Epithelial cell of esophagus (primary cell): ENCODE data around the gene C1QTNF7.
A peak's percentile ranks its signal among the peaks of the same experiment; 100 is the strongest.

Experiments
- DNase-seq: peaks from one replicate; pipeline ENCODE4 v3.0.0; 2010; ENCODE audit warnings: low read depth
- H3K4me3 ChIP-seq: 2 replicates; pipeline ENCODE4 v1.5.1; 2011; ENCODE audit warnings: mild to moderate bottlenecking, low read length, control low read depth
- CTCF ChIP-seq: IDR thresholded peaks from 2 replicates; pipeline ENCODE4 v1.5.1; 2011; ENCODE audit warnings: low read depth, mild to moderate bottlenecking, low read length, control low read depth, inconsistent platforms; ENCODE audit not compliant: insufficient read depth; ENCODE audit errors: missing control alignments

The C1QTNF7 gene

GRCh38 chr4:15495621-15496020 lies 67.8 kb downstream of the C1QTNF7 start:
- TF ChIP-seq CTCF, result no peak
- H3K4me3 ChIP-seq, result no peak overlapping the region
- peak; percentile 14 for DNase-seq
